Caco-2 (cell line): ENCODE data around the gene SSH2. TPM values are rescaled to one million over a fixed set of nuclear protein-coding genes. Genes with fewer than 3 reads are reported as not detected.
"Not testable (repeated sequence)": the region's sequence is repeated elsewhere in the genome, so short reads cannot be mapped to it uniquely, and the experiment has no call there.

Experiments
- BruUV-seq: library from RNA; stranded (reverse); fragments of 400-500 nt; replicated peaks from 2 replicates; lab custom pipeline; 2021; lab: Mats Ljungman, UMichigan
- CTCF ChIA-PET: fragments of 300-600 bp; sonication (Branson Sonifier 250); formaldehyde crosslinking; loops from one replicate; lab custom pipeline; 2022; ENCODE audit warnings: antibody characterized with exemption; lab: Charles Lee
- POLR2A ChIA-PET: fragments of 300-600 bp; sonication (Branson Sonifier 250); formaldehyde crosslinking; loops from one replicate; lab custom pipeline; 2022; ENCODE audit warnings: antibody characterized with exemption; lab: Charles Lee
- DNase-seq, 2 experiments: peaks; one replicate each; pipeline versions ENCODE4 v3.0.0 to v3.0.0-alpha.2; 2020 to 2022
- H3K27me3 ChIP-seq: replicated peaks from 2 replicates; pipeline ENCODE4 v1.6.0; 2011; ENCODE audit warnings: low read length; ENCODE audit not compliant: control insufficient read depth, insufficient read depth
- H3K36me3 ChIP-seq: 2 replicates; pipeline ENCODE4 v1.5.1; 2011; ENCODE audit warnings: low read length; ENCODE audit not compliant: control insufficient read depth, insufficient read depth
- H3K4me1 ChIP-seq: fragments of 250-450 bp; sonication (Bioruptor Pico); 2 replicates; pipeline ENCODE4 v1.5.1; 2020; ENCODE audit warnings: mild to moderate bottlenecking
- H3K4me3 ChIP-seq: 2 replicates; pipeline ENCODE4 v1.5.1; 2011; ENCODE audit warnings: low read depth, mild to moderate bottlenecking, control low read depth, low read length
- H3K9me3 ChIP-seq: fragments of 250-450 bp; sonication (Bioruptor Pico); 2 replicates; pipeline ENCODE4 v1.5.1; 2020; ENCODE audit warnings: mild to moderate bottlenecking, moderate library complexity
- H3K27ac Mint-ChIP-seq: one replicate; pipeline ENCODE4 v1.8.0; 2022; ENCODE audit warnings: mixed read lengths; ENCODE audit not compliant: unreplicated experiment
- H3K27me3 Mint-ChIP-seq: one replicate; pipeline ENCODE4 v1.8.0; 2022; ENCODE audit warnings: mixed read lengths; ENCODE audit not compliant: insufficient read depth, unreplicated experiment
- H3K36me3 Mint-ChIP-seq: one replicate; pipeline ENCODE4 v1.8.0; 2022; ENCODE audit warnings: mild to moderate bottlenecking, mixed read lengths; ENCODE audit not compliant: insufficient read depth, unreplicated experiment
- H3K4me1 Mint-ChIP-seq: one replicate; pipeline ENCODE4 v1.8.0; 2022; ENCODE audit warnings: low read depth, mixed read lengths; ENCODE audit not compliant: unreplicated experiment
- H3K4me3 Mint-ChIP-seq: one replicate; pipeline ENCODE4 v1.8.0; 2022; ENCODE audit warnings: mild to moderate bottlenecking, moderate library complexity, mixed read lengths; ENCODE audit not compliant: unreplicated experiment
- H3K9me3 Mint-ChIP-seq: one replicate; pipeline ENCODE4 v1.8.0; 2022; ENCODE audit warnings: mixed read lengths; ENCODE audit not compliant: unreplicated experiment
- CTCF ChIP-seq, 2 experiments: fragments of 200-600 bp in 1 of 2; IDR thresholded peaks; 1 replicate in 1 of 2; 2 replicates in 1 of 2; pipeline versions ENCODE4 v1.5.1 to v1.8.0; 2011 to 2022; ENCODE audit warnings: antibody characterized with exemption in 1 of 2, control low read depth in 1 of 2, inconsistent platforms in 1 of 2, low read depth in 1 of 2, low read length in 1 of 2, mild to moderate bottlenecking in 1 of 2, moderate library complexity in 1 of 2; ENCODE audit not compliant: insufficient read depth in 1 of 2, severe bottlenecking in 1 of 2, unreplicated experiment in 1 of 2
- intact Hi-C: fragments of 100-400 bp; cut with micrococcal nuclease; formaldehyde crosslinking; loops from one replicate; pipeline ENCODE4 v1.10.0; 2022; ENCODE audit not compliant: unreplicated experiment
- total RNA-seq: library from RNA; stranded (reverse); gene quantifications from 2 replicates; pipeline ENCODE4 v1.2.3, GENCODE V29; 2022

SSH2 gene
- total RNA-seq, 1 experiment from 2014 or later: 48.2 TPM

GRCh38 chr17:29787995-29788394 is 142.0 kb downstream of the SSH2 start:
- ChIA-PET CTCF (no interaction called here), POLR2A (no interaction called here)
- Mint-ChIP-seq H3K27me3 (no peaks in the 10 kb centered on the region), H3K4me1 (peaks cover 7% of the 10 kb centered on the region), H3K4me3 (no peak overlapping the region), H3K36me3 (no peaks in the 10 kb centered on the region), H3K9me3 (no peaks in the 10 kb centered on the region), H3K27ac (no peak overlapping the region)
- H3K36me3 ChIP-seq: no peaks in the 10 kb centered on the region; the same call in 1 of the 2 replicates
- no peak overlapping the region for H3K4me3 ChIP-seq
- no peaks in the 10 kb centered on the region for H3K27me3 ChIP-seq
- no peaks in the 10 kb centered on the region for H3K9me3 ChIP-seq
- no peaks in the 10 kb centered on the region for H3K4me1 ChIP-seq
- TF ChIP-seq CTCF (IDR thresholded peaks at IDR 0.05; ENCODE audit: insufficient read depth in 1 of 2, low read depth in 1 of 2, low read length in 1 of 2, severe bottlenecking in 1 of 2, unreplicated experiment in 1 of 2): no peak
- BruUV-seq: no TSS peak
- no peak for DNase-seq
- intact Hi-C loops: no loop called here

GRCh38 chr17:29782917-29783316 is 147.1 kb downstream of the SSH2 start:
- Mint-ChIP-seq H3K27me3 (no peaks in the 10 kb centered on the region), H3K9me3 (no peaks in the 10 kb centered on the region), H3K27ac (no peak overlapping the region), H3K4me1 (peaks cover 10% of the 10 kb centered on the region), H3K4me3 (no peak overlapping the region), H3K36me3 (no peaks in the 10 kb centered on the region)
- DNase-seq: no peak
- peaks cover 6% of the 10 kb centered on the region for H3K4me1 ChIP-seq
- no peaks in the 10 kb centered on the region for H3K36me3 ChIP-seq
- H3K9me3 ChIP-seq: no peaks in the 10 kb centered on the region
- CTCF ChIA-PET: no interaction called here
- no peak for TF ChIP-seq CTCF (IDR thresholded peaks at IDR 0.05; ENCODE audit: insufficient read depth in 1 of 2, low read depth in 1 of 2, low read length in 1 of 2, severe bottlenecking in 1 of 2, unreplicated experiment in 1 of 2)
- POLR2A ChIA-PET: no interaction called here
- H3K27me3 ChIP-seq: no peaks in the 10 kb centered on the region
- intact Hi-C loops: no loop called here
- H3K4me3 ChIP-seq: no peak overlapping the region
- BruUV-seq: no TSS peak

GRCh38 chr17:29779812-29780190 is 150.2 kb downstream of the SSH2 start:
- H3K27me3 Mint-ChIP-seq, BruUV-seq, H3K27me3 ChIP-seq, H3K36me3 Mint-ChIP-seq, H3K27ac Mint-ChIP-seq, H3K36me3 ChIP-seq, H3K4me3 ChIP-seq, DNase-seq, H3K9me3 Mint-ChIP-seq, H3K9me3 ChIP-seq, H3K4me3 Mint-ChIP-seq: not testable (repeated sequence)
- intact Hi-C loops: loop anchor here (1.0 to 10.0 kb wide), 6 partner anchors 38 to 199 kb away; no protein-coding TSS in a partner anchor
- H3K4me1 Mint-ChIP-seq: peaks cover 13% of the 10 kb centered on the region
- H3K4me1 ChIP-seq: peaks cover 23% of the 10 kb centered on the region
- POLR2A ChIA-PET: interaction anchor here (0.6 kb wide), 1 partner anchor 19 kb away, joined by 3 read pairs; no protein-coding TSS in a partner anchor
- CTCF ChIA-PET: interaction anchor here (0.6 to 4.9 kb wide), 10 partner anchors 11 to 776 kb away, joined by 3 to 89 read pairs (median 4); no protein-coding TSS in a partner anchor
